G401.6 (cell line): Measurements from ENCODE around the gene GPR35.
"Not testable (repeated sequence)": the region's sequence is repeated elsewhere in the genome, so short reads cannot be mapped to it uniquely, and the experiment has no call there.

Source experiments
- FAIRE-seq: peaks from 2 replicates; lab custom pipeline; 2012; peaks lifted over from hg19 to GRCh38; lab: Jason Lieb, UNC

The GPR35 gene

DNA sequence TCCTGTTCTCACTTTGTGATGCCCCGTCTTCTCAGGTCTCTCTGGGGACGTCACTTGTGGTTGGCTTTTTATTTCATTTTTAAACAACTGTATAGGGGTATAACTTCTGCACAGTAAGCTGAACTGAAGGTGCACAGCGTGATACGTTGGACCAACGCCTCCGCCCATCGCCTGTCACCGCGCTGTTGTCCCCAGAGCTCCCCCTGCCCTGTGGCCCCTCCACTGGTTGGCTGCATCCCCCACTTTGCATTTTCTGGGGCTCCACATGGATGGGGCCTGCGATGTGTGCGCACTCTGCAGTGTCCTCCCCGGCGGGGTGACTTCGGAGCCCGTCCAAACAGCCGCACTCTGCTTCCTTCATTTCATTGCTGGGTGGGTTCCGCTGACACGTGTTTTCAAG is 14.3 kb downstream of the GPR35 start:
- FAIRE-seq: no peak

DNA sequence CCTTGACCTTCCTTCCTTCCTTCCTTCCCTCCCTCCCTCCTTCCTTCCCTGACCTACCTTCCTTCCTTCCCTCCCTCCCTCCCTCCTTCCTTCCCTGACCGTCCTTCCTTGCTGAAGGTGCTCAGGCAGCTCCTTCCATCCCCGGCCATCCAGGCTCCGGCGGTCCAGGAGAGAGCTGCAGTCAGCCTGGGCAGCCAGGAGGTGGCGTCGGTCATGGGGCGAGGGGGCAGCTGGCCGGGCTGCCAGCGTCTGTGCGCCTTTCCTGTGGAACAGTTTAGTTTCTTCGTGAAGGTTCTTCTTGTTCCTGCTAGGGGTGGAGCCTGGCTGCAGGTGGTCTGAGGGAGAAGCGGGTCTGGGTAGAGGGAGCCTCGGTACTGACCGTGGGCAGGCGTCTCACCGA is 15.7 kb downstream of the GPR35 start:
- no peak for FAIRE-seq

DNA sequence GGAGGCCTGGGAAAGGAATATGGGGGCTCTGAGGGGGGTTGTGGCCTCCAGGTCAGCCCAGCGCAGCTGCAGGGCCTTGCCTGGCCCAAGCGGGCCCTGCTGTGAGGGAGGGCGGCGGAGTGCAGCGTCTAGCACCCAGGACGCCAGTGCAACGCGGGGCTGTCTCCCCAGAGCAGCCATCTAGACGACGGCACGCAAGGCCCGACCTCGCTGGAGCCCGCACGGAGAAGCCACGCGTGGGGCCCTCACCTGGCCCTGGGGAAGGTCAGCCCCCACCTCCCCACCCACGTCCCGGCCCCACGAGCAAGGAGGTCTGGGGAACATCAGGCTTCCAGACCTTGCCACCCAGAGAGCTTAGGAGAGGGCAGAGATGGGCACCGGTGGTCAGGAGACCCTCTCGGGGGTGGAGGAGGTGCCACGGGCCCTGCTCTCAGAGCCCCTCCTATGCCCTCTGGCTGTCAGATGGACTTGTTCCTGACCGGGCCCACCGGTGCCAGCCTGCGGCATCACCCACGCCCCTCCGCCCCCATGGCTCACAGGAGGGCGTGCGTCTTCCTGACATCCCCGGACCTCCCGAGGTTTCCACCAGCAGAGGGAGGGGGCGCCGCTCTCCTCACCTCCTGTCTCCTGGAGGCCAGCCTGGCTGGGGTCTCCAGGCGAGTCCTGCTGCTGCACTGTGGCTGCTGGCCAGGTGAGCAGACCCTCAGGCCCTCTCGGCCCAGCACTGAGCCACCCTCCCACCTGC is 17.0 kb downstream of the GPR35 start:
- FAIRE-seq: no peak

DNA sequence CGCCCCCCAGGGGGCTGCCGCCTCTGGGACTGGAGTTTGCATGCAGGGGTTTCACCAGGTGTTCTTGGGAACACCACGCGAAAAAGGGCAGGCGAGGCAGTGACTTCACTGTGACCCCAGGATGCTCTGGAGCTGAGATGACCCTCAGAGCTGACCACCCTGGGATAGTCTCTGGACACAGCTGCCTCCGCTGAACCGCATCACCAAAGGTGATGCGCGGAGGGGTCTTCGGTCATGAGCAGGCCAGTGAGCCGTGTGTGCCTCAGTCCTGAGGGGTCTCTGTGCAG is 17.5 kb downstream of the GPR35 start:
- no peak for FAIRE-seq

DNA sequence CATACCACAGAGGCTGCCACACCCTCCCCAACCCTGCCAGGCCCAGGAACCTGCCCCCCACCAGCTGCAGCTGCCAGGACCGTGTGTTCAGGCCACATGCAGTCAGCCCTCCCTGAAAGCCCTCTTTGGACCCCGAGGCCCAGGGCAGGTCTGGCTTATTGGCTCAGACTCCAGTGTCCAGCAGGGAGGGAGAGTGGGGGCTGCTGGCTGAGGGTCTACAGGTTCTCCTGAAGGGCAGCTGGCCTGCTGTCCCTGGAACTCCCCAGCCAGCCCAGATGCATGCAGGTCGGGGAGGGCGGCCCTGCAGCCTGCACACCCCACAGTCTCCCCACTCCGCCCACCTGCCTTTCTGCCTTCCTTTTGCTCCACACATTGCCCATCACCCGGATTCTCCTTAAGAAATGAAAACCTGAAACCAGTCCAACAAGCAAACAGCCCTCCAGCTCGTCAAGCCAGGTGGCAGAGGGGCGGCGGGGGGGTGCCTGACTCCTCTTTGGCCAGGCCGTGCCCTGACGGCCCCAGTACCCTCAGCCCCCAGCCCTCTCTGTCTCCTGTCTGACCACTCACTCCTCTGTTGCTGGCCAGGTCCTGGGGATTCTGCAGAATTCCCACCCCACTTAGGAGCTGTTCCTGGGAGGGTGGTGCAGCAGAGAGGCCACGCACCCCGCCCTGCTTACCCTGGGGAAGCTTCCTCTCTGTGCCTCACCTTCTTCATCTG is 18.0 kb downstream of the GPR35 start:
- FAIRE-seq: no peak

DNA sequence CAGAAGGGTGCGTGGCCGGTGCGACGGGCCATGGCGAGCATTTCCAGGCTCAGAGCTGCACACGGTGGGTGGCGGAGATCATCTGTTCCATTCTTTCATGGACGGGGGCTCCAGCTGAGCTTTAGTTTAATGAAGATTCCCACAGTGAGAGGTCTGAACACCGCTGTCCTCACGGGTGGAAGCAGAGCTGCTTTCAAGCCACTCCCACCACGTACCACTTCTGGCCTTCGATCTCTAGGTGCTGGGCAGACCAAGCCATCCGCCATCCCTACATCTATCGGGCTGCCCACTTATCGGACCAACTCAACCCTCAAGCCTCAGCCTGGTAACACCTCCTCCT is 18.5 kb downstream of the GPR35 start:
- no peak for FAIRE-seq

DNA sequence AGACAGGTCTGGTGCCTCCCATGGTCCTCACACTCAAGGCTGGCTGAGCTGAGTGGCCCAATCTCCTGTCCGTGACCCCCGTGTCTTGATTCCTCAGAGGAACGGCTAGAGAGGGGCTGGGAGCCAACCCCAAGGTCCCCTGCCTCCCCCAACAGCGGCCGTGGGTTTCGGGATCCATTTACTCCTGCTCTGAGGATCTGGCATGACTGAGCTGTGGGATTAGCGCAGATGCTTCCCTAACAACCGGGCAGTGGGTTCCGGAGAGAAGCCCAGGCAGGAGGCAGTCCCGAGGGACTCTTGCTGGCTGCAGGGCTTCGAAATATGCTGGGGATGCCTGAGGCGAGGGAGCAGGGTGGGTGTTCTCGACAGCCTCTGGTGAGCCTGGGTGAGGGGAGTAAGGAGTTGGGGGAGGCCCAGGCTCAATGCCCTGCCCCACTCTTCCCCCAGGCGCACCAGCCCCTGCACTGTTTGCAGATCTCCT is 18.9 kb downstream of the GPR35 start:
- FAIRE-seq: no peak

DNA sequence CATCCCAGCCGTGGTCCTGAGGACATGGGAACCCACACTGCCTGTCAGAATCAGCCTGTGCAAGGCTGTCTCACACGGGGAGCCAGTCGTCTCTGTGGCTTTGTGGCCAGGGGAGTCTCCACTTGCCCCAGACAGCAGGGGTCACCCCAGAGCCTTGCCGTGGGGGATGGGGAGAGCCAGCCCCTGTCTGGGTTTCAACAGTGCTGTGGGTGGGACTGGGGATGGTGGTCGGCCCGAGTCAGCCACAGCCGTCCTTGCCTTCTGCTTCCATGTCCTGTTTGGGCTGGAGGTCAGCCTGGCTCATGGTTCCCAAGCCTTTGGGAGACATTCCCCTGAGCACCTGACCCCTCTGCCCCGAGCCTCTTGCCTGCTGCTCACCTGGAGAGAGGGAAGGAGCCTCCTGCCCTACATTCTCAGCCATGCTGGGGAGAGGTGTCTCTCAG is 19.6 kb downstream of the GPR35 start:
- no peak for FAIRE-seq

DNA sequence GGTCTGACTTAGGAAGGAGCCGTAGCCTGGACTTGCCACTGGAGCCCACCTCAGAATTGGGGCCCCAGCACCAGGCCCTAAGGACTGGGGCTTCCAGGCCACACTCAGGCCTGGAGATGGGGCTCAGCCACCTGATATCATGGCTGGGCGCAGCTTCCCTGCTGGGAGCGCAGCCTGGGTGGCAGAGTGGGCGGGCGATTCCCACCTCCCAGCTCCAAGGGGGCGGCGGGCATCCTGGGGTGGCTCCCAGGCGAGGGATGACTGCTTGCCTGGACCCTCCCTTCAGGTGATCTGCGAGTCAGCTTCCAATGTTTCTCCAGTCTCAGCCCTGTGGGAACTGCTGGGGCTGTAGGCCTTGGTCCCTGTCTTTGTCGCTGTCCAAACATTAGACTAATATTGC is 20.1 kb downstream of the GPR35 start:
- FAIRE-seq: no peak

DNA sequence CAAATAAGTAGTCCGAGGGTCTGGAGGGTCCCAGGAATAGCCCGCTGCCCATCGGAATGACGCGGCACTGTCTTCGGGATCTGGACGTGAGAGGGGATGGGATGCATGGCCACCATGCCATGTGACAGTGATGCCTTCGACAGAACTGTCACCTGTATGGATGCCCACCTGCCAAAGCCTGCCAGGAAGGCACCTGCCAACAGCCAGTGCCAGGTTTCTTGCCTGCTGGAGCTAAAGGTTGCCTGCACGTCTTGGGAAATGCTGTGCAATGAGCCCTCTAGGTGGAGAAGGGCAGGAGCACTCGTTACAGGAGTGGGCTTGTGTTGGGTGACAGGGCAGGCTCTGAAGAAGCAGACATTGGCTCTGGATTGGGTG is 20.5 kb downstream of the GPR35 start:
- no peak for FAIRE-seq

DNA sequence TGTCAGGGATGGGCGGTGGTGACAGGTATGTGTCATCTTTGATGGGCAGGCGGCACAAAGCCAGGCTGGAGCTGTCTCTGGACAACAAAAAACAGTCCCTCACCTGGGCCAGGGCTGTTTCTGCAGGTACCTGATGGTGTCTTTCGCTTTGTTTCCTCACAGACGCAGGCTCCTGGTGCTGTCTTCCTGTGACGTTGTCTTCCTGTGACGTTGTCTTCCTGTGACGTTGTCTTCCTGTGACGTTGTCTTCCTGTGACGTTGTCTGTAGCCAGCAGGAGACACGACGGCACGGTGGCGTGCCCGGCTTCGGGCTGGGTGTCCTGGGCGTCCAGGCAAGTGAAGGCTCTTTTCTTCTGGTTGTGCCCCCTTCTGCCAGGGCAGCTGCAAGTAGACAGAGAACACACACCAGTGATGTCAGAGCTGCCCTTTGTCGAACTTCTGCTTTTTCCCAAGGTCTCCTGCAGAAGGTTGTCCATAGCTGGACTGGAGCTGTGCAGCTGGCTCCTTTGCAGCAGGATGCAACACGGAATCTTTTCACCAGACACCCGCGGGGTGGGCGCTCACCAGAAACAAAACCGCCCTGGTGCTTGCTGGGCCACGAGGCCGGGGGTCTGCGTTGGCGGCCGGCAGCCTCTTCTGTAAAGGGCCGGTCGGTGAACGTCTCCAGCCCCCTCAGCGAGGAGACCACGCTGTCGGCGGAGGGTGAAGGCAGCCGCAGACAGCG is 21.1 kb downstream of the GPR35 start:
- FAIRE-seq: no peak

DNA sequence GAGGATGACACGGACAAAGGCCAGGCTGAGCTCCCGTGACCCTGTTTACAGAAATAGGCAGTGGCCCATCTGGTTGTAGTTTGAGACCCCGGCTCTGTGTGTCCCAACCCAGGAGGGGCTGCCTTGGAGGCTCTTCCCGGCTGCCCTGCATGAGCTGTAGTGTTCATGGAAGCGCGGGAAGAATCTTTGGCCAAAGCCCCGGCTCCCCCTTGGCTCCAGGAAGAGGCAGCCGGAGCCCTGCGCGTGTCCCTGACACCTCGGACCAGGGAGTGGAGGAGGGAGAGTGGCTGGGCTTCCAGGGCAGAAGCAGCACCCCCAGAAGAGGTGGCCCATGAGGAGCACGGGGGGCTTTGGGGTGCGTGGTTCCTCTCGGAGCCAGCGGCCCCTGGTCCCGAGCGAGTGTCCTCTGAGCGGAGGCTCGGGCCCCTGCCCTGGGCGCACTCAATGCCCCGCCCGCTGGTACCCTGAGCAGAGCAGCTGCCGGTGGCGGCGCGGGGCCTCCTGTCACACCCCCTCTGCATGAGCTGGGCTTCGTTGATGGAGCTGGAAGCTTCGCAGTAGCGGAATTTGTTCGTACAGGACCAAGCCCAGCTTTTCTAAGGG is 21.7 kb downstream of the GPR35 start:
- no peak for FAIRE-seq

DNA sequence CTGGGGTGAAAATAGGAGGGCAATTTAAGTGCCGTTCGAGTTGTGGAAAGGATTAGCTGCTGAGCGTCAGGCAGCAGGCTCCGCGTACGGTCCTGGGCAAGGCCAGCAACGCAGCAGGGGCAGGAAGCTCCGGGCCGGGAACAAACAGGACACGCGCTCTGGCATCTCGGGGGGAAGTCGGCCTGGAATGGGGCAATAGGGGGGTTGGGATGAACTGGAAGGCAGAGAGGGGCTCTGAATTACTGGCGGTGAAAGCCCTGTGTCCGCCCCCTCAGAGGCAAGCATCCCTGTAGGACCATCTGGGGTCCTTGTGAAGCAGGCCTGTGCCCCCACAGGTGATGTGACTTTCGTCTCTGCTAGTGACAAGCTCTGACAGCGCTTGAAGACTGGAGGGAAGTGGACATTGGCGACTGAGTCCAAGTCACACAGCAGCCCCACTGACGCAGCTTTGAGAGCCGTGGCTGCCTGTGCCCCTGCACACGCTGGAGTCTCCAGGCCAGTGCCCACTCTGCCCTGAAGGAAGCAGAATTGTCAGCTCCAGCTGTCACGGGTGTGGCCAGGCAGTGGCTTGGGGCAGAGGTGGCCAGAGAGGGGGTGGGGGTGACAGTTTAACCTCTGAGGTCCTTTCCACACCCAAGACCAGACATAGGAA is 22.3 kb downstream of the GPR35 start:
- no peak for FAIRE-seq

DNA sequence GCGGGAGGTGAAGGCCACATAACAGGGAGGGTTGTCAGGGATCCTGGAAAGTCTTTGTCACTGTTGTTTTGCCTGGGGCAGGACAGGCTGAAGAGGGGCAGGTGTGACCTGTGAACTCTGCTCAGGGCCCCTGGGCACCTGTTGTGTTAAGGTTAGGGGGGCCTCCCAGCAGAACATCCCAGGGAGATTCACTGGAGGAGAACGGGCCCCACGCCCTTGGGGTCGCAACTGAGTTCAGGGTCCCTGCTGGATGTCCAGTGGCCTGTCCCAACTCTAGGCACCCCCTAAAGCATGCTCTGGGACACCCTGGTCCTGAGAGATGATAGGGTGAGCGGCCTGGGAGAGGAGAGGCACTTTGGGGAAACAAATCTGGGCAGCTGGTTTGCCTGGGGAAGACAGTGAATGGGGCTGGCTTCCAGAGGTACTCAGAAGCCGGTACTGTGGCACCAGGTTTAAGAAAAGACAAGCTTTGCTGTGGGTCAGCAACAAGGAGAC is 22.9 kb downstream of the GPR35 start:
- no peak for FAIRE-seq

DNA sequence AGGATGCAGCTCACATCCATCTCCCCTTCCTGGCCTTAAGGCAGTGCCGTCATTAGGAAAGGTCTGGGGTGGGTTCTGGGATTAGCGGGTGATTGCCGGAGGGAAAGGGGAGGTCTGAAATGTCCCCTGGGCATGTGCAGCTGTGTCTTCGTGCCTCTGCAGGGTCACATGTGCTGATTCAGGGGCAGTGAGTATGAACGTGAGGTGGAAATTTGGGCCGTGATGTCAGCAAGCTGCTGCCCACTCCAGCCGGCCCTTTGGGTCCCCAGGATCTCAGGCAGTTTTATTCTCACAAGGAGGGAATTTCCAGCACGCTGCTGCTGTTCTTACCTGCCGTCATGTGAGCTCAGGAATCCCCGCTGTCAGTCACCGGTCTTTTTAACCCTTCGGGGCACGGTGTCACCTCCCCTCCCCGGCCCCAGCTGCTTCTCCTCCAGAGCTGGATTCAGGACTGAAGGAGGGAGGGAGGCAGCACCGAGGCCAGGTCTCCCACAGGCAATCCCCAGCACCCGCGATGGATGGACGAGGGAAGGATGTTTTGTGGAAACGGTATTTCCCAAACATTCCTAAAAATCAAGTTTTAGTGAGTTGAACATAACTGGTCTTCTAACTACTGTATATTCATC is 23.5 kb downstream of the GPR35 start:
- FAIRE-seq: no peak

DNA sequence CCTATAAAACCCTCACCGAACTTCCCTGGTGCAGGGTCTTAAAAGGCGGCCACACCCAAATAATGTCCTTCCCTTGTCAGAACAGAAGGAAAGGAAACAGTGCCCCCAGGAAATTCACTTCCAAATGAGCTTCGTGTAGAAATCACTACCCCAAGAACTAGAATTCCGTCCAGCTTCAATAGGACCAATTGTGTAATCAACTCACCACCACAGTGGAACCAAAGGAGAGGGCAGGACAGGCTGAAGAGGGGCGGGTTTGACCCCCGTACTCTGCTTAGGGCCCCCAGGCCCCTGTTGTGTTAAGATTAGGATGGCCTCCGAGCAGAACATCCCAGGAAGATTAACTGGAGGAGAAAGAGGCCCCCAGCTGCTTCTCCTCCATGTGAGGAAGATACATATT is 24.1 kb downstream of the GPR35 start:
- no peak for FAIRE-seq

DNA sequence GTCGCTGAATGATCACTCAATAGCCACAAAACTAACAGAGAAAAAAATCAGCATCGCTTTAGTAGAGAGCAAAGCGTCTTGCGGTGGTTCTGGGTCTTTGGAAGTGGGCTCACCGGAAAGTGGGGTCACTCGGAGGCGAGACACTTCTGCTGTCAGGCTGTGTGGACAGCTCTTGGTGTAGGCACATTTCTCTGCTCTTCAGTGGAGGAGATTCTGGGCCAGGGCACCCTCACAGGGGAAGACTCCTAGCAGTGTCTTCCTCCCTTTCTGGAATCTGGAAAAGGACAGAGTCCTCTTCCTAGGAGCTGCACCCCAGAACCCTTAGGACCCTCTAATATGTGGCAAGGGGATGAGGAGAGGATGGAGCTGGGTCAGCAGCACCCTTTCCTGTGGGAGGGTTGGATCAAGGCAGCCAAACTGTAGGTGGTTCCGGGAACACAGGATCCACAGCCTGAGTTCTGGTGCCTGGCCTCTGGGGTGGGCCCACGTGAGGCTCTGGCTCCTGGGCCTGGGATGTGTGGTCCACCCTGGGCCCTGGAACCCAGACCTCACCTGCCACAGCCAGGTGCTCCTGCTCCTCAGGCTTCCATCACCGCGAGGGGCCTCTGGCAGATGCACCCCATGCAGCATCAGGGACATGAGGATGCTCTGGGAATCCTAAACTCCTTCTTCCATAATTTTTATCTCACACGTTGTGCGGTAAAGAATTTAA is 25.1 kb downstream of the GPR35 start:
- no peak for FAIRE-seq

DNA sequence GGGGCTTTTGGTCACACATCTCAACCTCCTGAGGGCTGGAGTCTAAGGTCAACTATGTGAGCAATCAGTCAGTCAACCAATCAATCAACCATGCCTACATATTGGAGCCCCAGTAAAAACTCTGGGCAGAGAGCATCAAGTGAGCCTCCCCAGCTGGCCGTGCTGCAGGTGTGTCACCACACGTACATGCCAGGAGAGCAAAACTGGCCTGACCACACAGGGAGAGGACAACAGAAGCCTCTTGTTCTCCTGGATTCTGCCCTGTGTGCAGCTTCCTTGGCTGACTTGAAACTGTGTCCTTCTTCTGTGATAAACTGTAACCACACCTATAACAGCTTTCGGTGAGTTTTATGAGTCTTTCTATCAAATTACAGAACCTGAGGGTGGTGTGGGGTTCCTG is 25.9 kb downstream of the GPR35 start:
- no peak for FAIRE-seq

DNA sequence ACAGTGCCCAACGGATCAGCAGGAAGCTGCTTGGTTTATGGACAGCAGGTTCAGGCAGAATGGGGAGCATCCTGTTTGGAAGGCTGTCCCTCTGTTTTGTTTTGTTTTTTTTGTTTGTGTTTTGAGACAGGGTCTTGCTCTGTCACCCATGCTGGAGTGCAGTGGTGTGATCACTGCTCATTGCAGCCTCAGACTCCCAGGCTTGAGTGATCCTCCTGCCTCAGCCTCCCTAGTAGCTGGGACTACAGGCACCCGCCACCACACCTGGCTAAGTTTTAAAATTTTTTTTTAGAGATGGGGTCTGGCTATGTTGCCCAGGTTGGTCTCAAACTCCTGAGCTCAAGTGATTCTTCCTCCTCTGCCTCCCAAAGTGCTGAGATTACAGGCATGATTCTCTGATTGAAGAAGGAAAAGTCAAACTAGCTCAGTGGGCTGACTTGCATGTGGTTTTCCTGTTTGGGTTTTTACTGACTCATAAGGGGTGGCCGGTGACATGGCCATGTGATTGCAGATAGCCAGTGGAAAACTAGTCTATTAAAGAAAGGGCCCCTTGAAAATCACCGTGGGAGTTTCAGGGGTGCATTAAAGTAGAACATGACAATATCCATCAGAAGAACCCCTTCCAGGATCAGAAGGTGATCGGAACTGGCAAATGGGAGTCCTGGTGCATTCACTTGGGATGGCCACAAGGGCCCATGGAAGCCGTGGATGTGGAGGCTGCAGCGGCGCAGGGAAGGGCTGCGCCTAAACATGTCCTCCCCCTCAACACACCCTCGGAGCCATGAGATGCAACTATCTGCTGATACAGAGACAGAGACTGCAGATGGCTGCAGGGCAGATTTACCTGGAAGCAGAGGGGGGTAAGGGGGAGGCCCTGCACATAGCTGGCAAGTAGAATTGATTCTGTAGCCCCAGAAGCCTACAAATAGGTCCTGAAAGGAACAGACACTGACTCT is 30.9 kb downstream of the GPR35 start:
- FAIRE-seq: no peak

DNA sequence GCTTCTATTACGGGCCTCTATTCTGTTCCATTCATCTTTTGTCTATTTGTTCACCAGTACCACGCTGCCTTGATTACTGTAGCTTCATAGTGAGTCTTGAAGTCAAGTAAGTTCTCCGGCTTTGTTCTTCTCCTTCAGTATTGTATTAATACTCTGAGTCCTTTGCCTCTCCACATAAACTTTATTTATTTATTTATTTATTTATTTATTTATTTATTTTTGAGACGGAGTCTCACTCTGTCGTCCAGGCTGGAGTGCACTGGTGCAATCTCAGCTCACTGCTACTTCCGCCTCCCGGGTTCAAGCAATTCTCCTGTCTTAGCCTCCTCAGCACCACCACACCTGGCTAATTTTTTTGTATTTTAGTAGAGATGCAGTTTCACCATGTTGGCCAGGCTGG is 34.6 kb downstream of the GPR35 start:
- FAIRE-seq: not testable (repeated sequence)
